Karpas-422 (cell line): ENCODE data around the gene KIRREL3. TPM values are rescaled to one million over a fixed set of nuclear protein-coding genes. Genes with fewer than 3 reads are reported as not detected.

Source experiments
- DNase-seq: peaks from one replicate; pipeline ENCODE4 v3.0.0-alpha.2; 2015
- H2AFZ ChIP-seq: fragments of 200-600 bp; sonication (generic); 2 replicates; pipeline ENCODE4 v1.6.1; 2014; ENCODE audit warnings: antibody characterized with exemption, low read length, mixed read lengths
- H3K27ac ChIP-seq: fragments of 200-600 bp; sonication (generic); 2 replicates; pipeline ENCODE4 v1.5.1; 2014; ENCODE audit warnings: mild to moderate bottlenecking, low read length, moderate library complexity
- H3K27me3 ChIP-seq: fragments of 200-600 bp; sonication (generic); 2 replicates; pipeline ENCODE4 v1.6.1; 2014; ENCODE audit warnings: low read length, mixed read lengths
- H3K36me3 ChIP-seq: fragments of 200-600 bp; sonication (generic); 2 replicates; pipeline ENCODE4 v1.6.1; 2014; ENCODE audit warnings: low read length, mixed read lengths; ENCODE audit not compliant: insufficient read depth
- H3K4me1 ChIP-seq: fragments of 200-600 bp; sonication (generic); 2 replicates; pipeline ENCODE4 v1.6.1; 2014; ENCODE audit warnings: mild to moderate bottlenecking, low read length, mixed read lengths
- H3K4me2 ChIP-seq: fragments of 200-600 bp; sonication (generic); 2 replicates; pipeline ENCODE4 v1.6.1; 2014; ENCODE audit warnings: low read length, low read depth, mild to moderate bottlenecking; ENCODE audit not compliant: poor library complexity, severe bottlenecking
- H3K4me3 ChIP-seq: fragments of 200-600 bp; sonication (generic); 2 replicates; pipeline ENCODE4 v1.5.1; 2014; ENCODE audit warnings: mild to moderate bottlenecking, antibody characterized with exemption, low read length, mixed read lengths
- H3K79me2 ChIP-seq: fragments of 200-600 bp; sonication (generic); 2 replicates; pipeline ENCODE4 v1.6.1; 2014; ENCODE audit warnings: mild to moderate bottlenecking, low read length, mixed read lengths
- H3K9ac ChIP-seq: fragments of 200-600 bp; sonication (generic); 2 replicates; pipeline ENCODE4 v1.6.0; 2014; ENCODE audit warnings: low read length
- H3K9me2 ChIP-seq: fragments of 200-600 bp; sonication (generic), shearing (Covaris generic); replicated peaks from 2 replicates; pipeline ENCODE4 v1.6.0; 2014; ENCODE audit warnings: mild to moderate bottlenecking, low read length, moderate library complexity; ENCODE audit not compliant: insufficient read depth
- H3K9me3 ChIP-seq: fragments of 300-700, 200-600 bp; sonication (generic); 2 replicates; pipeline ENCODE4 v1.6.1; 2014; ENCODE audit warnings: low read length, mixed read lengths
- H4K20me1 ChIP-seq: fragments of 200-600 bp; sonication (generic); 2 replicates; pipeline ENCODE4 v1.6.1; 2014; ENCODE audit warnings: mild to moderate bottlenecking, antibody characterized with exemption, low read length, low read depth; ENCODE audit not compliant: insufficient read depth
- total RNA-seq: library from RNA; depleted of rRNA; stranded (reverse); fragments of >200 nt; shearing (Covaris generic); gene quantifications from 2 replicates; pipeline ENCODE4 v1.2.3, GENCODE V29; 2014; ENCODE audit warnings: low replicate concordance

The KIRREL3 gene
- total RNA-seq, 1 experiment from 2014 or later, result not detected

DNA sequence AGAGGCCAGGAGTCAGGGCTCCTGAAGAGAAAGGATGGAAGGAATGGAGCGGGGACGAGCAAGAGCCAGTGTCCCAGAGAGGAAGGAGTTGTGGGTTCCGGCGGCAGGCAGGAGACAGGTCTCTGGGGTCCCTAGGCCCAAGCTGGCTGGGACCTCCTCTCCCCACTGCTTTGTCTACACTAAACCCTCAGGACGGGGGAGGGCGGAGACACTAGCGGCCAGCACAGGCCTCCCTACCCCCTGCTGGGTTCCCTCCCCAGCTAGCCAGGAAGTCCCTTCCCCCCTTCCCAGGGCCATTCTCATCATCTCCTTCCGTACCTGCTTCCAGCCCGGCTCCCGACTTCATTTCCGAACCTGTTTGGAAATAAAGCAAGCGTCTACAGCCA, 565.6 kb downstream of the KIRREL3 start:
- H3K27me3 ChIP-seq, result no peaks in the 10 kb centered on the region
- no peaks in the 10 kb centered on the region for H3K4me1 ChIP-seq
- H3K9me3 ChIP-seq, result no peaks in the 10 kb centered on the region
- no peaks in the 10 kb centered on the region for H3K9me2 ChIP-seq
- no peak overlapping the region for H3K9ac ChIP-seq
- no peak overlapping the region for H3K4me2 ChIP-seq
- DNase-seq, result no peak
- no peaks in the 10 kb centered on the region for H3K79me2 ChIP-seq
- no peak overlapping the region for H3K4me3 ChIP-seq
- H3K36me3 ChIP-seq, result no peaks in the 10 kb centered on the region
- no peak overlapping the region for H2AFZ ChIP-seq
- no peak overlapping the region for H3K27ac ChIP-seq
- no peaks in the 10 kb centered on the region for H4K20me1 ChIP-seq

DNA sequence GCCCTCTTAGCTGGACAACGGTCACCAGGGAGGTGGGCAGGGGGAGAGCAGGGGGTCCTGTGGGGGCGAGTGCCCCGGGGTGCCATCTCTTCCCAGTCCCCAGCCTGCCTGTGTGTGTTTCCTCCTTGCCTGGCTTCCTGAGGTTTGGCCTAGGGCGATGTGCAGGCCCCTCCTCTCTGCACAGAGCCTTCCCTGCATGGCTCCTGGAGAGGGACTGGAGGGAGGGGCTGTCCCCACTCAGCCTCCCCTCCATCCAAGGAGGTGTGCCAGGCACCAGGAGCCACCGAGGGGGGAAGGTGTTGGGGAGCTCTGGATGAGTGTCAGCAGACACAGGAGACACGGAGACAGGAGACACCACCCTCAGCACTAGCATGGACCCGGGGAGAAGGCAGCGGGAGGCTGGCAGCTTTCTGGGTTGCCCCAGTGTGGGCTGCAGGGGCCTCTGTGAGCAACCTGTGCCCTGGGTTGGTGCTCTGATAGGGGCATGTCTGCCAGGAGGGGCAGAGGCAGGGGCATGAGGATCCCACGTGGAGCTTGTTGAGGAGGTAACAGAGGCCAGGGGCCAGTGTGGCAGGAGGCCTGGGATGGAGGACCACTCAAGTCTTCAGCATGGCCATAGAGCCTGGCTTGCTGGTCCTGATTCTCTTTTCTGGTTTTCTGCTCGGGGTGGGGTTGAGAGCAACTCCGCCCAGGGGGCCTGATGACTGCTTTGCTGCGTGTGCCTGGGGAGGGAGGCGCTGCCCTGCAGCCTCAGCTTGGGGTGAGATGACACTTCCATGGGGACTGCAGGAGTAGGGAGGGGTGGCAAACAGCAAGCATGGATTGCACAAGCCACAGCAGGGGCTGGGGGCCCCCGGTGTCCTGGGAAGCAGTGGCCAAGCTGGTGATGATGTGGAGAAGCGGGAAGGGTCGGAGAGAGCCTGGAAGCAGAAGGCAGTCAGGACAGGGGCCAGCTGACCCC, 566.3 kb downstream of the KIRREL3 start:
- Histone ChIP-seq H3K9me2 (no peaks in the 10 kb centered on the region), H3K4me2 (no peak overlapping the region), H3K9ac (no peak overlapping the region)

DNA sequence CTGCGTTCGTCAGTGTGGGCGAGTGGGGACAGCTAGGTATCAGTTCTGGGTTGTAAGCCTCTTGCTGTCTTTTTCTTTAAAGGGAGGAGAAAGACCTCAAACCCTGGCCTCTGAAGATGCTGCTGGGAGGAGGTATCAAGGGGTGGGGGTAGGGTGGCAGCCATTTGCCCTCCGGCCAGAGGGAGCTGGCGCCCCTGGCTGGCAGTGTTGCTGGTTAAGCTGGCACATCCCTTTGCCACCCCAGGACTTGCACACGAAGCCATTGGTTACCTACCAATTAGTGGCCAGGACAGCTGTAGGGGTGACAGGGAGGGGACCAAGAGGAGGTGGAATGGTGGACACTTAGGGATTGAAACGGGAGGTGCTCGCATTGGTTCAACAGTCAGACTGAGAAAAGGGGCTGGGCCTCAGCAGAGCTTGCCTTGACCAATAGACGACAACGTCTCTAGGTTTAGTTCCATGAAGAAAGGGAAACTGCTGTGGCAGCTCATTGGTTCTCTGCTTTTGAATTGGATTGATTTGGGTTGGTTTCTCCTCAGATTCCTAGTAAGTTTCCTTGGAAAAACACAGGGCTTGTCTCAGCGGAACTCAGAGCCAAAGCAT, 567.2 kb downstream of the KIRREL3 start:
- Histone ChIP-seq H3K4me1 (no peaks in the 10 kb centered on the region), H3K36me3 (no peaks in the 10 kb centered on the region), H3K27ac (no peak overlapping the region), H3K9me2 (no peaks in the 10 kb centered on the region), H3K79me2 (no peaks in the 10 kb centered on the region), H3K27me3 (no peaks in the 10 kb centered on the region), H3K4me2 (no peak overlapping the region), H4K20me1 (no peaks in the 10 kb centered on the region), H3K4me3 (no peak overlapping the region), H3K9ac (no peak overlapping the region), H3K9me3 (no peaks in the 10 kb centered on the region), H2AFZ (no peak overlapping the region)
- DNase-seq, result no peak

More for the DNA sequence above, 566.3 kb downstream of the KIRREL3 start:
- Histone ChIP-seq H3K4me1 (no peaks in the 10 kb centered on the region), H4K20me1 (no peaks in the 10 kb centered on the region), H3K4me3 (no peak overlapping the region), H3K9me3 (no peaks in the 10 kb centered on the region), H3K27me3 (no peaks in the 10 kb centered on the region), H3K27ac (no peak overlapping the region), H3K79me2 (no peaks in the 10 kb centered on the region), H3K36me3 (no peaks in the 10 kb centered on the region), H2AFZ (no peak overlapping the region)
- no peak for DNase-seq

DNA sequence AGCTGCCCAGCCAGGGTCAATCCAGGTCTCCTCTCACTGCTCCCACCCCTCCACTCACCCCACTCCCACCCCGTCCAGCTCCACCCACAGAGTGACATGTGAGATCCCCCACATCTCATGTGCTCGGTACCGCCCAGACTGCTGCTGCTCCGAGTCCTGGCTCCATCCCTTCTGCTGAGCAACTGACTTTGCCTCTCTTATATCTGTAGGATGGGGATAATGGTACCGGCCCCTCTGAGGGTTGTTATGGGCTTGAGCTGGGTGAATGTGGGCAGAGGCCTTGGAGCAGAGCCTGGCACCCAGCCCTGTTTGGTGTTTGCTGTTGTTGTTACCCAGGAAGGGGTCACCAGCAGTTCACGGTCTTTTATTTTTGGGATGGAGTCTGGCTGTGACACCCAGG, 568.0 kb downstream of the KIRREL3 start:
- H3K4me1 ChIP-seq, result no peaks in the 10 kb centered on the region
- no peaks in the 10 kb centered on the region for H3K9me3 ChIP-seq
- no peaks in the 10 kb centered on the region for H3K9me2 ChIP-seq
- no peak overlapping the region for H3K9ac ChIP-seq
- no peaks in the 10 kb centered on the region for H3K36me3 ChIP-seq
- H3K27me3 ChIP-seq, result no peaks in the 10 kb centered on the region
- no peak overlapping the region for H3K4me2 ChIP-seq
- H3K27ac ChIP-seq, result no peak overlapping the region
- H3K4me3 ChIP-seq, result no peak overlapping the region
- no peak for DNase-seq
- no peaks in the 10 kb centered on the region for H3K79me2 ChIP-seq
- H2AFZ ChIP-seq, result no peak overlapping the region
- H4K20me1 ChIP-seq, result no peaks in the 10 kb centered on the region

DNA sequence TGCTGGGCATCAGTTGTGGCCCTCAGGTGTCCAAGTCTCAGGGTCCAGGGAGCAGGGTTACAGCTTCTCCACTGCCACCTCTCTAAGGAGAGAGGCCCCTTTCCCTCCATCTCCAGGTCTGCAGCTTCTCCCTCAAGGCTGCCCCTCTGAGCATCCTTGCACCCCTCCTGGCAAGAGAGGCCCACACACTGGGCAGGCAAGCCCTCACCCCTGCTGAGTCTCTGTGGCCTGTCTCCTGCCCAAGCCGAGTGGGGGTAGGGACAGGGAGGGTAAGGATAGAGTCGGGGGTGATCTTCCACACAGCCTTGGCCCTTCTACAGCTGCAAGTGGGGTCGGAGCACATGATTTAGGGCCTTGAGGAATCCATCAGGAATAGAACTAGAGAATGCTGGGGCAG, 568.5 kb downstream of the KIRREL3 start:
- H2AFZ ChIP-seq, result no peak overlapping the region
- H3K9me3 ChIP-seq, result no peaks in the 10 kb centered on the region
- H3K79me2 ChIP-seq, result no peaks in the 10 kb centered on the region
- no peak overlapping the region for H3K4me3 ChIP-seq
- no peaks in the 10 kb centered on the region for H3K36me3 ChIP-seq
- H3K27me3 ChIP-seq, result no peaks in the 10 kb centered on the region
- H3K27ac ChIP-seq, result no peak overlapping the region
- H3K9ac ChIP-seq, result no peak overlapping the region
- H3K9me2 ChIP-seq, result no peaks in the 10 kb centered on the region
- no peaks in the 10 kb centered on the region for H4K20me1 ChIP-seq
- H3K4me1 ChIP-seq, result peaks cover 4% of the 10 kb centered on the region
- H3K4me2 ChIP-seq, result no peak overlapping the region
- DNase-seq, result no peak

DNA sequence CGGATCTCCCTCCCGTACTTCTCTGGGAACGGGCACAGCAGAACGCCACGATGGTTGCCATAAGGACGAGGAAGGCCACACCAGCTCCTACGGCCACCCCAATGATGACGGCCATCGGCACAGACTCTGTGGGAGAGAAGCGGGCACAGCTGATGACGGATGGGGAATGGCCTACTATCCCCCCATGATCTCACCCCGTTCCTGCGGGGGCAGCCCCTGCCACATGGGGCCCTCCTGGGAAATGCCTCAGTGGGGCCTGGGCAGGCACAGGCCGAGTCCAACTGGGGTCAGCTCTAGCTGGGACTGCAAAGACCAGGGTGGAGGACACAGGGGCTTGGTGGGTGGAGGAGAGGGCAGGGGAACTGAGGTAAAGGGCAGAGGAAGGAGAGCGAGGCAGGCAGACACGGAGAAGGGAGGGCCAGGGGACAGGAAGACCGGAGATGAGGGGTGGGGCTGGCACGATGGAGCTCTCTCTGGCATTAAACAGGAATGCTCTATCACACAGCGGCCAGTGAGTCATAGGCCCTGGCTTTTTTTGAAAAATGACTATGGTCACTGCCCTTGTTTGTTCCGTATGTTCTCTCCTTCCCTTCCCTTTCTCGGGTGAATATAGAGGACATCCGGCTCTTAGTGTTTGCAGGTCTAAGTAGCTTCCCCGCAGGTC, 569.0 kb downstream of the KIRREL3 start:
- H3K36me3 ChIP-seq, result no peaks in the 10 kb centered on the region
- no peak overlapping the region for H3K27ac ChIP-seq
- DNase-seq, result no peak
- no peak overlapping the region for H3K9ac ChIP-seq
- no peak overlapping the region for H3K4me2 ChIP-seq
- H4K20me1 ChIP-seq, result no peaks in the 10 kb centered on the region
- no peaks in the 10 kb centered on the region for H3K27me3 ChIP-seq
- H2AFZ ChIP-seq, result no peak overlapping the region
- H3K9me3 ChIP-seq, result no peaks in the 10 kb centered on the region
- H3K9me2 ChIP-seq, result no peaks in the 10 kb centered on the region
- H3K79me2 ChIP-seq, result no peaks in the 10 kb centered on the region
- peaks cover 7% of the 10 kb centered on the region for H3K4me1 ChIP-seq
- no peak overlapping the region for H3K4me3 ChIP-seq

DNA sequence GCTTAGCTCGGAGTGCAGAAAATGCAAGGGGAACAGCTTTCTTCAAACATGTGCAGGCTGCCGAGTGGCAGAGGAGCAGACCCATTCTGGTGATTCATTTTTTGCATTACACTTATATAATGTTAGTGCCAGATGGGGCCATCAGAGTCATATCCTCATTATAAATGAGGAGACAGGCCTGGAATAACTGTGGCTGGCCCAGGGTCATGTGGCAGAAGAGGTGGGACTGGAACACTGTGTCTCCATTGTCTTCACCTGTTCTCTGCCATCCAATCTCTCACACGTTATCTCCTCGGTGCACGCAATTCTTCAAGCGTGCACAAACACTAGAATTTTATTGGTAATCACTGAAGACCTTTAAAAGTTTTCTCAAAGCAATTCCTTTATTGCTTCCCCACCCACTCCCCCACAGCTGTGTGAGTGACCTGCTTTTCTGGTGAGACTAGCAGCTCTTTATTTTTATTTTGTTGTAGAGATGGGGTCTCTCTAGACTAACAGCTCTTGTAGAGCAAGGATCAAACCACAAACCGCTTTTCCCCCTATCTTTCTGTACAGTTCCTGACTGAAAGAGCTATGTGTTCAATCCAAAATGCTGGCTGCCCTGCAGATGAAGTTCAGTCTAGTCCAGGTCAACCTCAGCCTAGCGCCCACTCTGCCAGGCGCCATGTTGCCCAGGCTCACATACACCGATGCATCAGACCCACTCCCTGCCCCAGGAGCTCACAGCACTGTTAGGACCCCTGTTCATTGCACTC, 569.8 kb downstream of the KIRREL3 start:
- no peaks in the 10 kb centered on the region for H3K79me2 ChIP-seq
- DNase-seq, result no peak
- H3K27ac ChIP-seq, result no peak overlapping the region
- H3K9me2 ChIP-seq, result no peaks in the 10 kb centered on the region
- no peaks in the 10 kb centered on the region for H3K27me3 ChIP-seq
- no peaks in the 10 kb centered on the region for H4K20me1 ChIP-seq
- H3K36me3 ChIP-seq, result no peaks in the 10 kb centered on the region
- H3K4me1 ChIP-seq, result peaks cover 7% of the 10 kb centered on the region
- no peak overlapping the region for H3K4me3 ChIP-seq
- no peak overlapping the region for H2AFZ ChIP-seq
- H3K9me3 ChIP-seq, result no peaks in the 10 kb centered on the region
- no peak overlapping the region for H3K4me2 ChIP-seq
- H3K9ac ChIP-seq, result no peak overlapping the region
